ENCODE measurements around the gene FIBCD1.

The FIBCD1 gene

GRCh38 chr9:130938652-130939404, at the start of gene FIBCD1:
Gene FIBCD1, minus strand, starts transcription at chr9:130939247. Its CDS starts 640 bp downstream, at chr9:130938607.
- H3K27me3 ChIP-seq (replicated peaks; ENCODE audit: control insufficient read depth, insufficient read depth, low read length): peaks cover 11% of the 10 kb centered on the region
- H3K4me3 ChIP-seq (replicated peaks; ENCODE audit: low read depth, low read length): peak within 1 kb of the TSS; percentile 50
- peak; percentile 72 for DNase-seq (ENCODE audit: extremely low read depth, insufficient read length)
- peak; percentile 14 for TF ChIP-seq CTCF (IDR thresholded peaks at IDR 0.05; ENCODE audit: insufficient read depth, low read length, poor library complexity, severe bottlenecking)
- H3K36me3 ChIP-seq (ENCODE audit: control insufficient read depth, insufficient read depth, low read length): no peaks in the 10 kb centered on the region

GRCh38 chr9:130988400-130988747, 49.3 kb upstream of the FIBCD1 start:
- DNase-seq (ENCODE audit: extremely low read depth, insufficient read length): no peak
- H3K4me3 ChIP-seq (replicated peaks; ENCODE audit: low read depth, low read length): no peak overlapping the region
- TF ChIP-seq CTCF (IDR thresholded peaks at IDR 0.05; ENCODE audit: insufficient read depth, low read length, poor library complexity, severe bottlenecking): no peak
- H3K36me3 ChIP-seq (ENCODE audit: control insufficient read depth, insufficient read depth, low read length): no peaks in the 10 kb centered on the region
- H3K27me3 ChIP-seq (replicated peaks; ENCODE audit: control insufficient read depth, insufficient read depth, low read length): no peaks in the 10 kb centered on the region

GRCh38 chr9:130987738-130988399, 48.8 kb upstream of the FIBCD1 start:
- no peaks in the 10 kb centered on the region for H3K36me3 ChIP-seq (ENCODE audit: control insufficient read depth, insufficient read depth, low read length)
- TF ChIP-seq CTCF (IDR thresholded peaks at IDR 0.05; ENCODE audit: insufficient read depth, low read length, poor library complexity, severe bottlenecking): no peak
- no peak for DNase-seq (ENCODE audit: extremely low read depth, insufficient read length)
- no peaks in the 10 kb centered on the region for H3K27me3 ChIP-seq (replicated peaks; ENCODE audit: control insufficient read depth, insufficient read depth, low read length)
- no peak overlapping the region for H3K4me3 ChIP-seq (replicated peaks; ENCODE audit: low read depth, low read length)

GRCh38 chr9:130987054-130987453, 48.0 kb upstream of the FIBCD1 start:
- no peak for TF ChIP-seq CTCF (IDR thresholded peaks at IDR 0.05; ENCODE audit: insufficient read depth, low read length, poor library complexity, severe bottlenecking)
- Histone ChIP-seq H3K4me3 (replicated peaks; ENCODE audit: low read depth, low read length) (no peak overlapping the region), H3K36me3 (ENCODE audit: control insufficient read depth, insufficient read depth, low read length) (no peaks in the 10 kb centered on the region), H3K27me3 (replicated peaks; ENCODE audit: control insufficient read depth, insufficient read depth, low read length) (no peaks in the 10 kb centered on the region)
- no peak for DNase-seq (ENCODE audit: extremely low read depth, insufficient read length)

GRCh38 chr9:130986356-130986965, 47.4 kb upstream of the FIBCD1 start:
- DNase-seq (ENCODE audit: extremely low read depth, insufficient read length): no peak
- TF ChIP-seq CTCF (IDR thresholded peaks at IDR 0.05; ENCODE audit: insufficient read depth, low read length, poor library complexity, severe bottlenecking): no peak
- H3K27me3 ChIP-seq (replicated peaks; ENCODE audit: control insufficient read depth, insufficient read depth, low read length): no peaks in the 10 kb centered on the region
- H3K36me3 ChIP-seq (ENCODE audit: control insufficient read depth, insufficient read depth, low read length): no peaks in the 10 kb centered on the region
- no peak overlapping the region for H3K4me3 ChIP-seq (replicated peaks; ENCODE audit: low read depth, low read length)

Measured in GM06990 (cell line).